HuH-7.5 (cell line): ENCODE measurements around the gene CWH43.
"Not testable (repeated sequence)": the region's sequence is repeated elsewhere in the genome, so short reads cannot be mapped to it uniquely, and the experiment has no call there.

Source experiments
- DNase-seq: peaks from one replicate; pipeline ENCODE4 v3.0.0; 2011; ENCODE audit warnings: low spot score

Gene CWH43

GRCh38 chr4:49097505-49097904 lies 111.4 kb downstream of the CWH43 start:
- not testable (repeated sequence) for DNase-seq

DNA sequence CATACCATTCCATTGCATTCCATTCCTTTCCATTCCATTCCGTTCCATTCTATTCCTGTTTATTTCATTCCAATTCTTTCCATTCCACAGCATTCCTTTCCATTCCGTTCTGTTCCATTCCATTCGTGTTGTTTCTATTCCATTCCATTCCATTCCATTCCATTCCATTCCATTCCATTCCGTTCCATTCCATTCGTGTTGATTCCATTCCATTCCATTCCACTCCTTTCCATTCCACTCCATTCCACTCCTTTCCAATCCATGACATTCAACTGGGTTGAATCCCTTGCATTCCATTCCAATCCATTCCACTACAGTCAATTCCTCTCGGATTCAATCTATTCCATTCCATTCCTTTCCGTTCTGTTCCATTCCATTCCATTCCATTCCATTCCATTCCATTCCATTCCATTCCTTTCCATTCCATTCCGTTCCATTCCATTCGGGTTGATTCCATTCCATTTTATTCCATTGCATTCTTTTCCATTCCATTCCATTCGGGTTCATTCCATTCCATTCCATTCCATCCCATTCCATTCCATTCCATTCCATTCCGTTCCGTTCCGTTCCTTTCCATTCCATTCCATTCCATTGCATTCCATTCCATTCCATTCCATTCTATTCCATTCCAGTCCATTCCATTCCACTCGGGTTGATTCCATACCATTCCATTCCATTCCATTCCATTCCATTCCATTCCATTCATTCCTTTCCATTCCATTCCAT lies 112.1 kb downstream of the CWH43 start:
- DNase-seq, result not testable (repeated sequence)

DNA sequence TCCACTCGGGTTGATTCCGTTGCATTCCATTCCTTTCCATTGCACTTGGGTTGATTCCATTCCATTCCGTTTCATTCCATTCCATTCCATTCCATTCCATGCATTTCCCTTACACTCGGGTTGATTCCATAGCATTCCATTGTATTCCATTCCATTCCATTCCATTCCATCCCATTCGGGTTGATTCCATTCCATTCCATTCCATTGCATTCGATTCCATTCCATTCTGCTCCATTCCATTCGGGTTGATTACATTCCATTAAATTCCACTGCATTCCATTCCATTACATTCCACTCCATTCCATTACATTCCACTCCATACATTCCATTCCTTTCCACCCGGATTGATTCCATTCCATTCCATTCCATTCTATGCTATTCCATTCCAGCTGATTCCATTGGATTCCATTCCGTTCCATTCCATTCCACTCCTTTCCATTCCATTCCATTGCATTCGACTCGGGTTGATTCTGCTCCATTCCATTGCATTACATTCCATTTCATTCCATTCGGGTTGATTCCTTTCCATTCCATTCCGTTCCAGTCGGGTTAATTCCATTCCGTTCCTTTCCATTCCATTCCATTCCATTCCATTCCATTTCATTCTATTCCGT lies 113.9 kb downstream of the CWH43 start:
- DNase-seq, result not testable (repeated sequence)

GRCh38 chr4:49102344-49102898 lies 116.3 kb downstream of the CWH43 start:
- DNase-seq, result not testable (repeated sequence)

DNA sequence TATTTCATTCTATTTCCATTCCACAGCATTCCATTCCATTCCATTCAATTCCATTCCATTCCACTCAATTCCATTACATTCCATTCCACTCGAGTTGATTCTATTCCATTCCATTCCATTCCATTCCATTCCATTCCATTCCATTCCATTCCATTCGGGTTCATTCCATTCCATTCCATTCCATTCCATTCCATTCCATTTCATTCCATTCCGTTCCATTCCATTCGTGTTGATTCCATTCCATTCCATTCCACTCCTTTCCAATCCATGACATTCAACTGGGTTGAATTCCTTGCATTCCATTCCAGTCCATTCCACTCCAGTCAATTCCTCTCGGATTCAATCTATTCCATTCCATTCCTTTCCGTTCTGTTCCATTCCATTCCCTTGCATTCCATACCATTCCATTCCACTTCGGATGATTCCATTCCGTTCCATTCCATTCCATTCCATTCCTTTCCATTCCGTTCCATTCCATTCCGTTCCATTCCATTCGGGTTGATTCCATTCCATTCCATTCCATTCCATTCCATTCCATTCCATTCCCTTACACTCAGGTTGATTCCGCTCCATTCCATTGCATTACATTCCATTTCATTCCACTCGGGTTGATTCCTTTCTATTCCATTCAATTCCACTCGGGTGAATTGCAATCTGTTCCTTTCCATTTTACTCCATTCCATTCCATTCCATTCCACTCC lies 117.5 kb downstream of the CWH43 start:
- DNase-seq, result not testable (repeated sequence)

DNA sequence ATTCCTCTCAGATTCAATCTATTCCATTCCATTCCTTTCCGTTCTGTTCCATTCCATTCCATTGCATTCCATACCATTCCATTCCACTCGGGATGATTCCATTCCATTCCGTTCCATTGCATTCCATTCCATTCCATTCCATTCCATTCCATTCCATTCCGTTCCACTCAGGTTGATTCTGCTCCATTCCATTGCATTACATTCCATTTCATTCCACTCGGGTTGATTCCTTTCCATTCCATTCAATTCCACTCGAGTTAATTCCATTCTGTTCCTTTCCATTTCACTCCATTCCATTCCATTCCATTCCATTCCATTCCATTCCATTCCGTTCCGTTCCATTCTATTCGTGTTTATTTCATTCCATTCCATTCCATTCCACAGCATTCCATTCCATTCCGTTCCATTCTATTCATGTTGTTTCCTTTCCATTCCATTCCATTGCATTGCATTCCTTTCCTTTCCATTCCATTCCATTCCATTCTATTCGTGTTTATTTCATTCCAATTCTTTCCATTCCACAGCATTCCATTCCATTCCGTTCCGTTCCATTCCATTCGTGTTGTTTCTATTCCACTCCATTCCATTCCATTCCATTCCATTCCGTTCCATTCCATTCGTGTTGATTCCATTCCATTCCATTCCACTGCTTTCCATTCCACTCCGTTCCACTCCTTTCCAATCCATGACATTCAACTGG lies 118.3 kb downstream of the CWH43 start:
- DNase-seq, result not testable (repeated sequence)

- DNase-seq, result not testable (repeated sequence)
These were observed 119.3 kb downstream of the CWH43 start for GRCh38 chr4:49105248-49105904.

GRCh38 chr4:49107262-49107661 lies 121.2 kb downstream of the CWH43 start:
- DNase-seq, result not testable (repeated sequence)

- not testable (repeated sequence) for DNase-seq
These were observed 122.3 kb downstream of the CWH43 start for GRCh38 chr4:49108183-49108978.

DNA sequence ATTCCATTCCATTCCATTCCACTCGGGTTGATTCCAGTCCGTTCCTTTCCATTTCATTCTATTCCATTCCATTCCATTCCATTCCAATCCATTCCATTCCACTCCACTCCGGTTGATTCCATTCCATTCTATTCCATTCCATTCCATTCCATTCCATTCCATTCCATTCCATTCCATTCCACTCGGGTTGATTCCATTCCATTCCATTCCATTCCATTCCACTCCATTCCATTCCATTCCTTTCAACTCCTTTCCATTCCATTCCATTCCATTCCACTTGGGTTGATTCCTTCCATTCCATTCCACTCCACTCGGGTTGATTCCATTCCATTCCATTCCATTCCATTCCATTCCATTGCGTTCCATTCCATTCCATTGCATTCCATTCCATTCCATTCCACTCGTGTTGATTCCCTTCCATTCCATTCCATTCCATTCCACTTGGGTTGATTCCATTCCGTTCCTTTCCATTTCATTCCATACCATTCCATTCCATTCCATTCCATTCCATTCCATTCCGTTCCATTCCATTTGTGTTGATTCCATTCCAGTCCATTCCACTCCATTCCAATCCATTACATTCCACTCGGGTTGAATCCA lies 123.6 kb downstream of the CWH43 start:
- DNase-seq, result not testable (repeated sequence)

DNA sequence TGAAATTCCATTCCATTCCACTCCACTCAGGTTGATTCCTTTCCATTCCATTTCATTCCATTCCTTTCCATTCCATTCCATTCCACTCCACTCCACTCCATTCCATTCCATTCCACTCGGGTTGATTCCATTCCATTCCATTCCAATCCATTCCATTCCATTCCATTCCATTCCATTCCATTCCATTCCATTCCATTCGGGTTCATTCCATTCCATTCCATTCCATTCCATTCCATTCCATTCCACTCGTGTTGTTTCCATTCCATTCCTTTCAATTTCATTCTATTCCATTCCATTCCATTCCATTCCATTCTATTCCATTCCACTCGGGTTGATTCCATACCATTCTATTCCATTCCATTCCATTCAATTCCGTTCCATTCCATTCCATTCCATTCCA lies 124.5 kb downstream of the CWH43 start:
- DNase-seq, result not testable (repeated sequence)
